ENCODE data around the gene DYNC2H1.

DYNC2H1 gene

GRCh38 chr11:103433386-103434072 lies 324.3 kb downstream of the DYNC2H1 start:
- H3K4me3 ChIP-seq (replicated peaks; ENCODE audit: insufficient read depth, low read length) = no peak overlapping the region
- no peaks in the 10 kb centered on the region for H3K27me3 ChIP-seq (ENCODE audit: insufficient read depth, poor library complexity, severe bottlenecking)
- DNase-seq (ENCODE audit: low read depth in 1 of 2, low spot score in 1 of 2) = no peak
- TF ChIP-seq, protein P1, sequence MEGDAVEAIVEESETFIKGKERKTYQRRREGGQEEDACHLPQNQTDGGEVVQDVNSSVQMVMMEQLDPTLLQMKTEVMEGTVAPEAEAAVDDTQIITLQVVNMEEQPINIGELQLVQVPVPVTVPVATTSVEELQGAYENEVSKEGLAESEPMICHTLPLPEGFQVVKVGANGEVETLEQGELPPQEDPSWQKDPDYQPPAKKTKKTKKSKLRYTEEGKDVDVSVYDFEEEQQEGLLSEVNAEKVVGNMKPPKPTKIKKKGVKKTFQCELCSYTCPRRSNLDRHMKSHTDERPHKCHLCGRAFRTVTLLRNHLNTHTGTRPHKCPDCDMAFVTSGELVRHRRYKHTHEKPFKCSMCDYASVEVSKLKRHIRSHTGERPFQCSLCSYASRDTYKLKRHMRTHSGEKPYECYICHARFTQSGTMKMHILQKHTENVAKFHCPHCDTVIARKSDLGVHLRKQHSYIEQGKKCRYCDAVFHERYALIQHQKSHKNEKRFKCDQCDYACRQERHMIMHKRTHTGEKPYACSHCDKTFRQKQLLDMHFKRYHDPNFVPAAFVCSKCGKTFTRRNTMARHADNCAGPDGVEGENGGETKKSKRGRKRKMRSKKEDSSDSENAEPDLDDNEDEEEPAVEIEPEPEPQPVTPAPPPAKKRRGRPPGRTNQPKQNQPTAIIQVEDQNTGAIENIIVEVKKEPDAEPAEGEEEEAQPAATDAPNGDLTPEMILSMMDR (IDR thresholded peaks at IDR 0.05; ENCODE audit: insufficient read depth, low read length) = no peak
- H3K27ac ChIP-seq (replicated peaks) = no peak overlapping the region

DNA sequence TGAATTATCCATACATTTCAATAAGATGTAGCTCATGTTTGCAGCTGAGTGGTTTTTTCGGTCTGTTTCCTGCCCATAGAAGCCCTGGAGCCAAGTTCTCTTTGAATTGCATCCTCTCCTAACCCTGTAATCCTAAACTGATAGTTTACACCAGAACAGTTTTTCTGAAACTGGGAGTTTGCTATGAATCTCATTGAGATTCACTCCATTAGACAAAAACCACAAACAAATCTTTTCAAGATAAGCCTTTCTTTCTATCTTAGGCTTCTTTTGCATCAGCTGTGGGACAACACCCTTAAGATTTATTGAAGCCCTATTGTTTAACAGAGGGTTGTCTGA lies 324.8 kb downstream of the DYNC2H1 start:
- Histone ChIP-seq H3K27ac (replicated peaks) (no peak overlapping the region), H3K27me3 (ENCODE audit: insufficient read depth, poor library complexity, severe bottlenecking) (no peaks in the 10 kb centered on the region), H3K4me3 (replicated peaks; ENCODE audit: insufficient read depth, low read length) (no peak overlapping the region)
- no peak for DNase-seq (ENCODE audit: low read depth in 1 of 2, low spot score in 1 of 2)
- TF ChIP-seq, protein P2, sequence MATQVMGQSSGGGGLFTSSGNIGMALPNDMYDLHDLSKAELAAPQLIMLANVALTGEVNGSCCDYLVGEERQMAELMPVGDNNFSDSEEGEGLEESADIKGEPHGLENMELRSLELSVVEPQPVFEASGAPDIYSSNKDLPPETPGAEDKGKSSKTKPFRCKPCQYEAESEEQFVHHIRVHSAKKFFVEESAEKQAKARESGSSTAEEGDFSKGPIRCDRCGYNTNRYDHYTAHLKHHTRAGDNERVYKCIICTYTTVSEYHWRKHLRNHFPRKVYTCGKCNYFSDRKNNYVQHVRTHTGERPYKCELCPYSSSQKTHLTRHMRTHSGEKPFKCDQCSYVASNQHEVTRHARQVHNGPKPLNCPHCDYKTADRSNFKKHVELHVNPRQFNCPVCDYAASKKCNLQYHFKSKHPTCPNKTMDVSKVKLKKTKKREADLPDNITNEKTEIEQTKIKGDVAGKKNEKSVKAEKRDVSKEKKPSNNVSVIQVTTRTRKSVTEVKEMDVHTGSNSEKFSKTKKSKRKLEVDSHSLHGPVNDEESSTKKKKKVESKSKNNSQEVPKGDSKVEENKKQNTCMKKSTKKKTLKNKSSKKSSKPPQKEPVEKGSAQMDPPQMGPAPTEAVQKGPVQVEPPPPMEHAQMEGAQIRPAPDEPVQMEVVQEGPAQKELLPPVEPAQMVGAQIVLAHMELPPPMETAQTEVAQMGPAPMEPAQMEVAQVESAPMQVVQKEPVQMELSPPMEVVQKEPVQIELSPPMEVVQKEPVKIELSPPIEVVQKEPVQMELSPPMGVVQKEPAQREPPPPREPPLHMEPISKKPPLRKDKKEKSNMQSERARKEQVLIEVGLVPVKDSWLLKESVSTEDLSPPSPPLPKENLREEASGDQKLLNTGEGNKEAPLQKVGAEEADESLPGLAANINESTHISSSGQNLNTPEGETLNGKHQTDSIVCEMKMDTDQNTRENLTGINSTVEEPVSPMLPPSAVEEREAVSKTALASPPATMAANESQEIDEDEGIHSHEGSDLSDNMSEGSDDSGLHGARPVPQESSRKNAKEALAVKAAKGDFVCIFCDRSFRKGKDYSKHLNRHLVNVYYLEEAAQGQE (IDR thresholded peaks at IDR 0.05; ENCODE audit: insufficient replicate concordance, low read depth) = no peak
- no peak for TF ChIP-seq SPI1 (IDR thresholded peaks at IDR 0.05; ENCODE audit: borderline replicate concordance, low read depth)
- TF ChIP-seq POLR2AphosphoS5 (IDR thresholded peaks at IDR 0.05; ENCODE audit: low read depth) = no peak
- no peak for TF ChIP-seq GABPA (IDR thresholded peaks at IDR 0.05; ENCODE audit: low read depth)
- TF ChIP-seq, protein P1 (IDR thresholded peaks at IDR 0.05; ENCODE audit: insufficient read depth, low read length) = no peak

DNA sequence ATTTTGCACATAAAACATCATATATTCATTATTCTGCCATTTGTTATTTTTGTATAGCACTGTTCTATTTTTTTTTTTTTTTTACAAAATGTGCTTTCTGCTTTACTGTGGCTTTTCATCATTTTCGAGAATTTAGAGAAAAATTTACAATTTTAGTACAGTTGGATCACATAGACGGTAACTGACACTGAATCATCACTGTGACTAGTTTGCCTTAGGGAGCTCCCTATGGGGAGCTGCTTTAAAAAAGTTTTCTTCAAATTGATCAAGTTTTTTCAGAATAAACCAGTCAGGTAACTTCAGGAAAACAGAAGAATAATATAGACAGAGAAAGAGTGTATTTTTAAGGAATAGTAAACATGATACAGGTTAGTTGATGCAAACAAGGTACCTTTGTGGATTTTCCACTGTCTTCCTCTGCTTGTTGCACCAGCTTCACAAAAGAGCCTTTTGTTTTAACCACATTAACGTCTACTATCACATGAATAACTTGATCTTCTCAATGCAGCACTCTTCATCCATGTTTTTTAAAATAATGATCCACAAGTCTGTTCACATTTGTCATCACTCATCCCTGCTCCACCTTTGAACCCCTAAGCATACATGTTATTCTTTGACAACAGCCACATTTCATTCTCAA lies 327.0 kb downstream of the DYNC2H1 start:
- Histone ChIP-seq H3K27me3 (ENCODE audit: insufficient read depth, poor library complexity, severe bottlenecking) (no peaks in the 10 kb centered on the region), H3K4me3 (replicated peaks; ENCODE audit: insufficient read depth, low read length) (no peak overlapping the region), H3K27ac (replicated peaks) (no peak overlapping the region)
- no peak for DNase-seq (ENCODE audit: low read depth in 1 of 2, low spot score in 1 of 2)
- TF ChIP-seq GABPA (IDR thresholded peaks at IDR 0.05; ENCODE audit: low read depth) = no peak
- TF ChIP-seq POLR2AphosphoS5 (IDR thresholded peaks at IDR 0.05; ENCODE audit: low read depth) = no peak
- TF ChIP-seq, protein P1 (IDR thresholded peaks at IDR 0.05; ENCODE audit: insufficient read depth, low read length) = no peak
- TF ChIP-seq SPI1 (IDR thresholded peaks at IDR 0.05; ENCODE audit: borderline replicate concordance, low read depth) = no peak
- TF ChIP-seq, protein P2 (IDR thresholded peaks at IDR 0.05; ENCODE audit: insufficient replicate concordance, low read depth) = no peak

DNA sequence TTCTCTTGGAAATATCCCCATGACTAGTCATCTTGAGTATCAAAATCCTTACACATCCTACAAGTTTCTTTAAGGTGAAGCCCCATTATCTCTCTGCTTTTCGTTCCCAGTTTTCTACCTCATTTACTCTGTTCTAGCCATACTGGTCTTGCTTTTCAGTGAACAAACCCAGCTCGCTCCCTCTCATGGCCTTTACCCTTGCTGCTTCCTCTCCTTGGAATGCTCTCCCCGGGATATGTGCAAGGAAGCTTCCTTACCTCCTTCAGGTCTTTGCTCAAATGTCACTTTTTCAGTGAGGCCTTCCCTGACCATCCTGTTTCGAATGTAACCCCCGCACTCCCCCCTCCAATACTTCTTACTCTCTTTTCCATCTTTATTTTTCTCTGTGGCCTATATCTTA lies 331.8 kb downstream of the DYNC2H1 start:
- no peak overlapping the region for H3K4me3 ChIP-seq (replicated peaks; ENCODE audit: insufficient read depth, low read length)
- no peaks in the 10 kb centered on the region for H3K27me3 ChIP-seq (ENCODE audit: insufficient read depth, poor library complexity, severe bottlenecking)
- DNase-seq (ENCODE audit: low read depth in 1 of 2, low spot score in 1 of 2) = no peak
- no peak overlapping the region for H3K27ac ChIP-seq (replicated peaks)
- TF ChIP-seq POLR2AphosphoS5 (IDR thresholded peaks at IDR 0.05; ENCODE audit: low read depth) (no peak), GABPA (IDR thresholded peaks at IDR 0.05; ENCODE audit: low read depth) (no peak), SPI1 (IDR thresholded peaks at IDR 0.05; ENCODE audit: borderline replicate concordance, low read depth) (no peak)
- TF ChIP-seq, protein P2 (IDR thresholded peaks at IDR 0.05; ENCODE audit: insufficient replicate concordance, low read depth) = no peak

Data from HL-60 (cell line).